ENCODE data around the gene KDM4B. TPM values are rescaled to one million over a fixed set of nuclear protein-coding genes. Genes with fewer than 3 reads are reported as not detected.
A peak's percentile ranks its signal among the peaks of the same experiment; 100 is the strongest.

KDM4B gene
- polyA plus RNA-seq, 1 donor from 2014 or later: 78.2 TPM

GRCh38 chr19:5058521-5059212 lies 89.8 kb downstream of the KDM4B start:
- Mint-ChIP-seq H3K4me1 (peaks cover 3 to 5% (median 4%) of the 10 kb centered on the region in 3 donors), H3K36me3 (peaks cover 15% of the 10 kb centered on the region), H3K27ac (no peak overlapping the region), H3K4me3 (no peak overlapping the region), H3K9me3 (peaks cover 0 to 5% (median 4%) of the 10 kb centered on the region in 3 donors), H3K27me3 (no peaks in the 10 kb centered on the region)

DNA sequence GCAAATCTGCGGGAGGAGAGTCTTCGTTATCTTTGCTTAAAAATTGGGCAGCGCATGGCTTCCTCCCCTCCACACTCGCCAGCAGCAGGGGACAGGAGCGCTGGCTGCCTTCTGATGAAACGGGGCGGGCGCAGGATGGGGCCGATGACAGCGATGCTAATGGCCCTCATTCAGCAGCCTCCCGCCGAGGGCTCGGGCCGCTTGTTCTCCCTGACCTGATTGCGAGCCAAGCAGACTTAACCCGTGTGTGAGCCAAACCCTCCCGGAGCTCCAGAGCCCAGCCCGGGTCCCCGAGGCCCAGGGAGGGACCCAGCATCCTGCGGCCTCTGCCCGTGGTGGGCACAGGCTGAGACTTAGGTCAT lies 90.3 kb downstream of the KDM4B start:
- H3K4me3 Mint-ChIP-seq: no peak overlapping the region
- no peaks in the 10 kb centered on the region for H3K27me3 Mint-ChIP-seq
- peaks cover 0 to 5% (median 4%) of the 10 kb centered on the region in 3 donors for H3K9me3 Mint-ChIP-seq
- H3K27ac Mint-ChIP-seq: no peak overlapping the region
- H3K36me3 Mint-ChIP-seq: peaks cover 14% of the 10 kb centered on the region
- H3K4me1 Mint-ChIP-seq: peaks cover 3 to 5% (median 4%) of the 10 kb centered on the region in 3 donors

- H3K27me3 Mint-ChIP-seq: no peaks in the 10 kb centered on the region
- peaks cover 0 to 5% (median 4%) of the 10 kb centered on the region in 3 donors for H3K9me3 Mint-ChIP-seq
- H3K27ac Mint-ChIP-seq: no peak overlapping the region
- H3K36me3 Mint-ChIP-seq: peaks cover 13% of the 10 kb centered on the region
- peaks cover 3 to 5% (median 4%) of the 10 kb centered on the region in 3 donors for H3K4me1 Mint-ChIP-seq
- no peak overlapping the region for H3K4me3 Mint-ChIP-seq
Measured at GRCh38 chr19:5059793-5060192, 90.9 kb downstream of the KDM4B start.

DNA sequence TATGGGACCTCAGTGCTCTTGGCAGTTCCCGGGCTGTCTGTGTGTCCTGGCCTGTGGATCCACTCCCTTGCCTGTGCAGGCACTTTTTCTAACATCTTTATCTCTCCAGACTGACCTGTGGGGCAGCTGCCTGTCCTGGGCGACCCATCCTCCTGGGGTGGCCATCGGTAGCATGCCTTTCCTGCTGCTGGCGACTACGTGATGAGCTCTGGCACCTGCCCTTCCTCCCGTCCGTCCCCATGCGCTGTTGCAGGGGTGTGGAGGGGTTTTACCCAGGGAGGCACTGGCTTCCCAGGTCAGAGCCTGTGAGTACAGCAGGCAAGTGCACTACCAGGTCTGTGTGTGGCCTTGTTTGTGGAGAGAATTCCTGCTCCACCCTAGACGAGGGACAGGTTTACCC lies 93.3 kb downstream of the KDM4B start:
- Mint-ChIP-seq H3K27me3 (no peaks in the 10 kb centered on the region), H3K27ac (no peak overlapping the region), H3K9me3 (peaks cover 0 to 5% (median 4%) of the 10 kb centered on the region in 3 donors), H3K36me3 (peaks cover 13% of the 10 kb centered on the region), H3K4me3 (peak overlapping the region in 1 of 4 donors; percentile 47), H3K4me1 (peaks cover 0 to 4% (median 3%) of the 10 kb centered on the region in 3 donors)

DNA sequence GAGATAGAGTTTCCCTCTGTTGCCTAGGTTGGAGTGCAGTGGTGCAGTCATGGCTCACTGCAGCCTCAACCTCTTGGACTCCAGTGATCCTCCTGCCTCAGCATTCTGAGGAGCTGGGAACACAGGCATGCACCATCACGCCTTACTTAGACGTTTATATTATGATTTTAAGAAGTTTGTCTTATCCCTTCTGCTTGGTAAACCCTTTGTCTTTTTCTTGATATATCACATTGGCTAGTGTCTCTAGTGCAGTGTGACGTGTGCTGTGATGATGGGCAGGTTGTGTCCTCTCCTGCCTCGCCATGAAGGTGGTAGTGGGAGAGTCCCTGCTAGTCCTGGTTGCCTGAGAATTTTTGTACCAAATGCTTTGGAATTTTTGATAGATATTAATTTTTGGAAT lies 93.9 kb downstream of the KDM4B start:
- no peaks in the 10 kb centered on the region for H3K27me3 Mint-ChIP-seq
- H3K36me3 Mint-ChIP-seq: peaks cover 9% of the 10 kb centered on the region
- H3K9me3 Mint-ChIP-seq: peaks cover 0 to 5% (median 4%) of the 10 kb centered on the region in 3 donors

DNA sequence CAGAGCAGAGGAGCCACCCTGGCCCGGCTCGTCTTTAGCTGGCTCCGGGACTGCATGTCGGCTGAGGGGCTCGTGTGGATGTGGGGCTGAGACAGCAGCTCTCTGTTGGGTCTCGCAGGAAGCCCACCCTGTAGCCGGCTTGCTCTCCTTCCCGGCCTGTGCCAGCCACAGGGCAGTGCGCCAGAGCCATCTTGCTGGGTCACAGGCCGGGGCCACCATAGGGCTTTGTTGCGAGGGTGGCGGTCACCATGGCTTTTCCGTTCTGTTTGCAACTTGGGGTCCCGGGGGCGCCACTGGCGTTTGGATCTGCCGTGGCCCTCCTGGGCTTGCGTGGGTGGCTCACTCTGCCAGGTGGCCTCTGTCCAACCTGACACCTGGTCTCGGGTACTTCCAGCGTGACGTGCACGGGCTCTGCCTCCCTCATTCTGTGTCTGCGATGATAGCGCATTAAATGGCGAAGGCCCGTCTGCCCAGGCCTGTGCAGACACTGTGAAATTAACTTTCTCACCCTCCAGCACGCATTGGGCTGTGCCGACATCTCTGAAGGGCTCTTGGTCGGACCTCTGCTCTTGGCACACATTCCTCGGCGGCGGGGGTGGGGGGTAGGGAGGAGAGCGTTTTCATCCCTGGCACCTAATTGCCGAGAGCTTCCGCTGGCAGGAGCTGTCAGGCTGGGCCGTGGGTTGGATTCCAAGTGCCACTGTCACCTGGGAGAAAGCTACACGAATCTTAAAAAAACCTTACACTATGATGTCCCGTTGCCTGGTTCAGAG lies 95.1 kb downstream of the KDM4B start:
- H3K27ac Mint-ChIP-seq: no peak overlapping the region
- peaks cover 0 to 4% (median 2%) of the 10 kb centered on the region in 3 donors for H3K4me1 Mint-ChIP-seq
- peaks cover 9% of the 10 kb centered on the region for H3K36me3 Mint-ChIP-seq
- no peaks in the 10 kb centered on the region for H3K27me3 Mint-ChIP-seq
- no peak overlapping the region for H3K4me3 Mint-ChIP-seq
- peaks cover 0 to 5% (median 4%) of the 10 kb centered on the region in 3 donors for H3K9me3 Mint-ChIP-seq

More for the DNA sequence above, 93.9 kb downstream of the KDM4B start:
- Mint-ChIP-seq H3K4me3 (no peak overlapping the region), H3K4me1 (peaks cover 0 to 4% (median 0%) of the 10 kb centered on the region in 3 donors), H3K27ac (no peak overlapping the region)

DNA sequence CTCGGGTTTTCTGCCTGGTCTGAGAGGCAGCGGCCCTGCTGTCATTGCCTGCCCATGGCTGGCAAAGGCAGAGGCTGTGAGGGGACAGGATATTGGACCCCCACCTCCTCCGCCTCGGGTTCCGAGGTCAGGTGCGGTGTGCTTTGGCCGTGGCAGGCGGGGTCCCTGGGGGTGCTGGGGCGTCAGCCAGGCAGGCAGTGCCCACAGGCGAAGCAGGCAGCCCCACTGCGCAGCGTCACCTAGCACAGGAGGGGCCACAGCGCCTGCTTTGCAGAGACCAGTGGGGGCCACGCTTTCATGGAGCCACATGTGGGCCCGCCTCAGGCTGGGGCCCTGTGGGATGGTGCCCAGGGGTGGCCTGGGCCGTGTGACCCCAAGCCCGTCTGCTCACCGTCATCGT lies 96.0 kb downstream of the KDM4B start:
- no peak overlapping the region for H3K4me3 Mint-ChIP-seq
- H3K9me3 Mint-ChIP-seq: peaks cover 0 to 5% (median 4%) of the 10 kb centered on the region in 3 donors
- no peak overlapping the region for H3K27ac Mint-ChIP-seq
- H3K4me1 Mint-ChIP-seq: peaks cover 0 to 5% (median 2%) of the 10 kb centered on the region in 3 donors
- H3K36me3 Mint-ChIP-seq: peaks cover 9% of the 10 kb centered on the region
- no peaks in the 10 kb centered on the region for H3K27me3 Mint-ChIP-seq

DNA sequence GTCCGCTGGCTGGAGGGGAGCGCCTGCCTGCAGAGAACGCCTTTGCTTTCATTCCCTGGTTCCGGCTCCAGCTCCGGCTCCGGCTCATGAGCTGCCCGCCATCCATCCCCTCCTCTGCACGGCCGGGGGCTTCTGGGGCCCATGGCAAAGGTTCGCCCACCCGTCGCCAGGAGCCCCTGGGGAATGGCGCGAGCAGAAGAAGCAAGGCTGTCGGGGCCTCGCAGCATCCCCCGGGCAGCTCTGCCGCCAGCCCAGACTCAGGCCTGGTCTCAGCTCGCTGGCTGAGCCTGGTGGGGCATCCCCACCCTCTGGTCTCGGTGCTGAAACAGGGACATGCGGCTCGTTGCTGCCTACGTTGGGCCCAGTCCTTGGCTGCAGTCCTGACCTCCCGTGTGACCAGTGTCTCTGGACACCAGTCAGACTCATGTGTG lies 96.8 kb downstream of the KDM4B start:
- peaks cover 0 to 9% (median 2%) of the 10 kb centered on the region in 3 donors for H3K4me1 Mint-ChIP-seq

GRCh38 chr19:5066768-5067167 lies 97.9 kb downstream of the KDM4B start:
- Mint-ChIP-seq H3K4me3 (no peak overlapping the region), H3K36me3 (peaks cover 7% of the 10 kb centered on the region), H3K4me1 (peaks cover 5 to 7% (median 5%) of the 10 kb centered on the region in 3 donors), H3K27me3 (no peaks in the 10 kb centered on the region), H3K9me3 (peaks cover 0 to 5% (median 4%) of the 10 kb centered on the region in 3 donors), H3K27ac (no peak overlapping the region)

More for the DNA sequence above, 96.8 kb downstream of the KDM4B start:
- Mint-ChIP-seq H3K36me3 (peaks cover 9% of the 10 kb centered on the region), H3K27ac (no peak overlapping the region), H3K27me3 (no peaks in the 10 kb centered on the region), H3K4me3 (no peak overlapping the region), H3K9me3 (peaks cover 0 to 5% (median 4%) of the 10 kb centered on the region in 3 donors)

DNA sequence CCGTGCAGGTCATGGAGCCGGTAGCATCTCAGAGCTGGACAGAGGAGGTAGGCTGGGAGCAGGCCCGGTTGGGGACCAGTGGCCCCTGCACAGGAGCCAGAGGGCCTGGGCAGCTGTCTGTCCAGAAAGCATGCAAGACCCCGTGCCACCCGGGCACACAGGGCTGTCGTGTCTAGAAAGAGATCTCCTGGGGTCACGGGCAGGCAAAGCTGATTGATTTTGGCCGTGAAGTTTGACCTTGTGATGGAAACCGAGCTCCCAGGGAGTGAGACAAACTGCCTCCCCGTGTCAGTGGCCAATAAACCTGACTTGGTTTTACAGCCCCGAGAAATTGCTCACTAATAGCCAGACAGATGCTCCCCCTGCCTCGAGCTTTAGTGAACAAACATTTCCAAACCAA lies 98.8 kb downstream of the KDM4B start:
- Mint-ChIP-seq H3K27me3 (no peaks in the 10 kb centered on the region), H3K4me3 (no peak overlapping the region), H3K4me1 (peaks cover 5 to 10% (median 5%) of the 10 kb centered on the region in 3 donors), H3K9me3 (peaks cover 0 to 5% (median 2%) of the 10 kb centered on the region in 3 donors), H3K27ac (no peak overlapping the region), H3K36me3 (peaks cover 4% of the 10 kb centered on the region)

DNA sequence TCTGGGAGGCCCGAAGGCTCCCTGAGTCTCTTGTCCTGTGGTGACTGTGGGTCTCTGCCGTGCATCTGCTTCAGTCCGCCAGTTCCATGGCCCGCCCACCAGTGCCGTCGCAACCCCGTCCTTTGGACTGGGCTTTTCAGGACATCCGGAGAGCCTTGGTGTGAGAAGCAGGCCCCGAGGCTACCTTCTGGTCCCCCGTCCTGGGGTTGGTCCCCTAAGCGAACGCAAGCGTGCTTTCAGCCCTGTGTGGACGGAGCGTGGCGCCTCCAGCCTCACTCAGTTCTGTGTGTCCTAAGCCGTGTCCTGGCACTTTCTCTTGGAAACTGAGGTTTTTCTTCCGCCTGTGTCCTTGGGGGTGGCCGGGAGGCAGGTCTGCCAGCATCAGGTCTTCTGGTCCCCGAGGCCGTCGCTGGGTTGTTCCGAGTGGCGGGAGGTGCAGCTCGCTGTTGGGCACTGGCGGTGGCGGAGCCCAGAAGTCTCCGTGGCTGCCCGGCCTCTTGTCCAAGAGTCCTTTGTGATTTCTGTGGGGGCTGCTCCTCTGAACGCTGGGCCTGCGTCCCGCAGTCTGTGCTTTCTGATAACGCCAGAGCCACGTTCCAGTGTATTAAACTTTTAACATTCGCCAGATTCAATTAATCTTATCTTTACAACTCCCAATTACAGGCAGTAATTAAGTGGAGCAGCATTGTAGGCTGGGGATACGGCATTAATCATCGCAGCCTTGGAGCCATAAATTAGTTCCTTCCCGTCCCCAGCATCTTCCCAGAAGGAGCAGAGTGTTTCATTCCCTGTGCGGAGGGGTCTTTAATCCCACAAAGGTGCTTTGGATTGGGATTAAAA lies 99.5 kb downstream of the KDM4B start:
- Mint-ChIP-seq H3K36me3 (no peaks in the 10 kb centered on the region), H3K4me1 (peaks cover 7 to 14% (median 8%) of the 10 kb centered on the region in 3 donors), H3K27ac (peak overlapping the region in 1 of 3 donors; percentile 74), H3K9me3 (no peaks in the 10 kb centered on the region), H3K27me3 (no peaks in the 10 kb centered on the region), H3K4me3 (no peak overlapping the region)

DNA sequence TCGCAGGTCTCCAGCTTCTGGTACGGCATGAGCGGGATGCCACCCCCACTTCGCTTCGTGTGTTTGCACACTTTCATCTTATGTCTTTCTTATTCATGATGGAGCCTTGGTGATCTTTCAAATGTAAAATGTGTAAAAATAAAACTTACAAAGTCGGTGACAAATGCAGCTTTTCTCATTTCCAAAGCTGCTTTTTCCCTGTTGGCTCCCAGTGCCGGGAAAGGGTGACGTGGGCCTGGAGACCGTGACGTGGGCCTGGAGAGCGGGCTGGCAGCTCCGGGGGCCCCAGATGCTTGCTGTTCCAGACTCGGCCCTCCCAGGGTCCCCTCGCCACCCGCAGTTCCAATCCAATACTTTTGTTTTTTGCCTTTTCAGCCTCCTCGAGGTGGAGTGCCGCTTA lies 101.4 kb downstream of the KDM4B start:
- H3K27me3 Mint-ChIP-seq: no peaks in the 10 kb centered on the region
- peaks cover 16 to 25% (median 17%) of the 10 kb centered on the region in 3 donors for H3K4me1 Mint-ChIP-seq
- no peaks in the 10 kb centered on the region for H3K9me3 Mint-ChIP-seq
- H3K4me3 Mint-ChIP-seq: peak overlapping the region in 2 of 4 donors; percentile 23 to 71
- H3K36me3 Mint-ChIP-seq: no peaks in the 10 kb centered on the region
- H3K27ac Mint-ChIP-seq: no peak overlapping the region

GRCh38 chr19:5070930-5071329 lies 102.0 kb downstream of the KDM4B start:
- H3K4me1 Mint-ChIP-seq: peaks cover 16 to 25% (median 17%) of the 10 kb centered on the region in 3 donors
- no peaks in the 10 kb centered on the region for H3K27me3 Mint-ChIP-seq
- no peaks in the 10 kb centered on the region for H3K9me3 Mint-ChIP-seq
- H3K27ac Mint-ChIP-seq: peak overlapping the region; percentile 45 to 93 (median 71)
- peak overlapping the region in 2 of 4 donors; percentile 71 to 88 for H3K4me3 Mint-ChIP-seq
- no peaks in the 10 kb centered on the region for H3K36me3 Mint-ChIP-seq

DNA sequence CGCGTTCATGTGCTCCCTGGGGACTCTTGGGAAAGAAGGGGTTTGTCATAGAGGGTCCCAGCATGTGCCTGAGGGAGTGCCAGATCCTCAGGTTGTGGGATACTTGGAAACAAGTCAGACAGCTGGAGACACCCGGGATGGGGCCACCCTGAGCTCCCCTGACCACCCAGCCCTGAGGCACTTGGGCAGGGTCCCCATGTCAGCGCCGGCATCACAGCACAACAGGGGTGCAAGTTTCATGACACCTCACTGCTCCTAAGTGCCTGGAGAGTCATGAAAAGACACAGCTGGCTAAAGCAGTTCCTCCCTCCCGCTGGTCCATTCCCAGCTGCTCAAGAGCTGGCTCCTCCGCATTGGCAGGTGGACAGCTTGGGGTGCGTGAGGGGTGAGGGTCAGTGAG lies 102.7 kb downstream of the KDM4B start:
- Mint-ChIP-seq H3K36me3 (no peaks in the 10 kb centered on the region), H3K27me3 (no peaks in the 10 kb centered on the region), H3K9me3 (no peaks in the 10 kb centered on the region), H3K4me1 (peaks cover 16 to 25% (median 17%) of the 10 kb centered on the region in 3 donors), H3K27ac (peak overlapping the region in 2 of 3 donors; percentile 45 to 93), H3K4me3 (peak overlapping the region in 2 of 4 donors; percentile 45 to 88)

Measured in IgD-negative memory B cell (primary cell).